GM12872 (cell line): ENCODE results near the gene SLC35F3.

ENCODE experiments used
- CTCF ChIP-seq: IDR thresholded peaks from 3 replicates; pipeline ENCODE4 v1.5.1; 2011; ENCODE audit warnings: low read depth, mild to moderate bottlenecking, low read length, moderate library complexity; ENCODE audit not compliant: insufficient read depth

Gene SLC35F3

DNA sequence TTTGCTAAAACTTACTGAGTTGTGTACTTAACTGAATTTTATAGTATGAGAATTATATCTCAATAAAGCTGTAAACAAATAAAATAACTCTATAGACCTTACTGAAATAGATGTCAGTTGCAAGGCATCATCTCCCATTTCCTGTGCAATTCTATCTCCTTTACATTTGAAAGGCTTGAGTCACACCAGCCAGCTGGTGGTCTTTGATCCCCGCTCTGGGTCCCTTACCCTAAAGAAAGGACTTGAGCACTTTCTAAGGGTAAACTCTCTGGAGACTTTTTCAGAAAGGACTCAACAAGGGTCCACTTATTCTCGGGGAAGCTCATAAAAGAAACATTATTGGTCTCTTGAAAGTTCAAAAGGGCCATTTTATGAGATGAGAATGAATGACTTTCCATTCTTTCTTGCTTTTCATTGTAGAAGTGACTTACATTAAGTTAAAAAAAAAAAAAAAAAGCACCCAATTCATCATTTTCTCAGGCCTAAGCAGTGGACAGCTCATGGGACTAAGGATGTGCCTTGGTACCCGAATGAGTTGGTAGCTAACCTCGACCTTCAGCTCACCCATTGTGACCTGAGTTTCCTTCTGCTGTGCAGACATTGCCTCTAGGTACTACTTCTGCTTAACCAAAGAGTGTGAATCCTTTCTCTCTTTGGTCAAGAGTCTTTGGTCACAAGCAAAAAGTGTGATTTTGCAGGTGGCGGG, 321.8 kb downstream of the SLC35F3 start:
- TF ChIP-seq CTCF, result no peak

DNA sequence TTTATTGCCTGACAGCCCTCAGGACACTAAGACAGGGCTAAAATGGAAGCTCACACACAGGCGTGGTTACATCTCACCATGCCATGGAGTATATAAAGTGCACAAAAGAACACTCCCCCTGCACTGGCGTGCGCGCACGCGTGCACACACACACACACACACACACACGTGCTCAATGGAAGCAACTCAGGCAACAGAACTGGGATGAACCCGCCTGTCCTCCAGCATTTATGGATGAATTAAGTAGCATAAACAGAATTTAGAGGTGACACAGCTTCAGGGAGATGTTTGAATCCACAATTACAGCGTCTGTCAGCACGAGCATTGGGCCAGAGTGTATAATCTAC, 322.3 kb downstream of the SLC35F3 start:
- TF ChIP-seq CTCF, result no peak

GRCh38 chr1:234229581-234230387, 325.3 kb downstream of the SLC35F3 start:
- TF ChIP-seq CTCF, result no peak

GRCh38 chr1:234230414-234230862, 326.0 kb downstream of the SLC35F3 start:
- TF ChIP-seq CTCF, result no peak

- peak; percentile 35; the same call in 1 of the 3 replicates for TF ChIP-seq CTCF
Measured at GRCh38 chr1:234231061-234231892, 326.8 kb downstream of the SLC35F3 start.

GRCh38 chr1:234231893-234232276, 327.4 kb downstream of the SLC35F3 start:
- TF ChIP-seq CTCF, result no peak

- no peak for TF ChIP-seq CTCF
Measured at GRCh38 chr1:234234199-234234598, 329.7 kb downstream of the SLC35F3 start.
